Kasumi-1 (cell line): ENCODE results near the gene RND1.

ENCODE experiments used
- DNase-seq, 2 experiments: peaks; one replicate each; lab custom pipeline; 2025; lab: John Stamatoyannopoulos, UW

RND1 gene

GRCh38 chr12:48827513-48828096 is 38.1 kb downstream of the RND1 start:
- DNase-seq, result no peak

- DNase-seq, result no peak
Measured at GRCh38 chr12:48827026-48827425, 38.6 kb downstream of the RND1 start.

- no peak for DNase-seq
Measured at GRCh38 chr12:48826209-48826855, 39.3 kb downstream of the RND1 start.

- no peak for DNase-seq
Measured at GRCh38 chr12:48824905-48825304, 40.8 kb downstream of the RND1 start.

GRCh38 chr12:48824112-48824511 is 41.6 kb downstream of the RND1 start:
- no peak for DNase-seq

- no peak for DNase-seq
Measured at GRCh38 chr12:48823281-48823680, 42.4 kb downstream of the RND1 start.

GRCh38 chr12:48822711-48823110 is 43.0 kb downstream of the RND1 start:
- DNase-seq, result no peak

GRCh38 chr12:48822139-48822538 is 43.5 kb downstream of the RND1 start:
- DNase-seq, result no peak

- DNase-seq, result peak in 1 of 2 experiments; percentile 22
Measured at GRCh38 chr12:48819986-48820725, 45.5 kb downstream of the RND1 start.

- peak; percentile 10 to 25 for DNase-seq
Measured at GRCh38 chr12:48818831-48819590, 46.7 kb downstream of the RND1 start.

GRCh38 chr12:48817873-48818830 is 47.5 kb downstream of the RND1 start, which contains the start of gene CACNB3:
Gene CACNB3 (plus strand): TSS chr12:48818496. CDS start chr12:48818930, 434 bp downstream.
- DNase-seq, result peak; percentile 60 to 62

GRCh38 chr12:48816143-48816854 is 49.4 kb downstream of the RND1 start:
- no peak for DNase-seq

- DNase-seq, result peak; percentile 90 to 93
Measured at GRCh38 chr12:48815126-48816110, 50.3 kb downstream of the RND1 start.

GRCh38 chr12:48814262-48815125 is 51.2 kb downstream of the RND1 start:
- DNase-seq, result peak; percentile 69 to 72

GRCh38 chr12:48813465-48814261 is 52.0 kb downstream of the RND1 start:
- peak; percentile 33 to 44 for DNase-seq

GRCh38 chr12:48812389-48812788 is 53.3 kb downstream of the RND1 start:
- DNase-seq, result no peak

GRCh38 chr12:48811437-48812090 is 54.1 kb downstream of the RND1 start:
- no peak for DNase-seq
